Limb (tissue), 2 donors: ENCODE data around the gene B3GALNT1.

Source experiments
- DNase-seq, 2 donors: peaks; one replicate each; pipeline ENCODE4 v3.0.0-alpha.2; 2016; ENCODE audit errors: extremely low spot score in 2 of 2

Gene B3GALNT1

GRCh38 chr3:161104561-161105551 lies at the start of gene B3GALNT1:
TSS of gene B3GALNT1 (minus strand) at chr3:161105349. CDS start at chr3:161086754, 18,595 bp downstream.
- DNase-seq, result peak; percentile 56 to 83

DNA sequence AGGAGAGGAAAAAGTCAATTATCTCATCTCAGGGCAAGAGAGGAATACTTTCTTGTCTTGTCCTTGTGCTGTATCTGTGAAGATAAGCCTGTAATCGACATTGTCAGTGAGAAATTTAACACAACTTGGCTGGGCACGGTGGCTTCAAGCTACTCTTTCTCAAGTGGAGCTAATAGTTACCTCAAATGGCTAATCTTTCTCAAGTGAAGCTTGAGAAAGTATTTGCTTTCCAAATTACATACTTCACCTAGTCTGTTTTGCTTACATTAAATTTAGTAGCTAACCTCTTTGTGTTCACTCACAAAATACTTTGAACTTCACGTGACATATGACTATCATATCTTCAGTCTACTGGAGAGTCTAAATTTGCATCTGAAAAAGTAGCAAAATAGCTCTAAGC lies 48.3 kb upstream of the B3GALNT1 start:
- DNase-seq, result no peak

- no peak for DNase-seq
Measured at GRCh38 chr3:161150001-161150525, 44.9 kb upstream of the B3GALNT1 start.

GRCh38 chr3:161149529-161149928 lies 44.4 kb upstream of the B3GALNT1 start:
- DNase-seq, result no peak

GRCh38 chr3:161148832-161149475 lies 43.8 kb upstream of the B3GALNT1 start:
- DNase-seq, result no peak

DNA sequence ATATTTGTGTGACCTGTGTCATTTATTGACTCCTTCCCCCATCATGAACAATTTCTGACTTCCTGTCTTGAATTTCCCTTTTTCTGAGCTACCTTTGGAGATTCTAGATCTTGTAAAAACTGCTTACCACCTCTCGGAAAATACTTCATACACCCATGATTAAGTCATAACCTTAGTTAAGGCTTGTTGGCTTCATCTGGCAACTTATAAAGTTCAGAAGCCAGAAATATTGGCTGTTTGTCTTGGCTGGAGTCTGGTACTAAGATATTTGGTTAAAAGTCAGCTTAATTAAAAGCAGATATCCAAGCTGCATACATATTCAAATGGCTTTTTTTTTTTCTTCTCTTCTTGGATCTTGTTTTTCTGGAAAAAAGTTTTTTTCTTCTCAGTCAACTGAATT lies 37.3 kb upstream of the B3GALNT1 start:
- peak in 1 of 2 donors; percentile 2 for DNase-seq

DNA sequence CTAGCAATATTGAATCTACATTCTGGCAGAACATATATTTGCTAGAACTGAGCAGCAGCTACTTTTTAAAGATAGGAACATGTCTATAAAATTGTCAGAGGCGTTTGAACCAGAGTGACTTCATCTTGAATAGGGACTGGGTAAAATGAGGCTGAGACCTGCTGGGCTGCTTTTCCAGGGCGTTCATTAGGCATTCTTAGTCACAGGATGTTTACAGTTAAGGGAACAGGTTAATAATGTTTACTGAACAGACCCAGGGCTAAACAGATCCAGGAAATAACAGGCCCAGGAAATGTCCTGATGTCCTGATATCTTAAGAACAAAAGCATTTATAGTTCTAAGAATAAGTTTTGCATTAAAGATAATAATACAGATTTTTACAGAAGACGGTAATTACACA lies 34.5 kb upstream of the B3GALNT1 start:
- no peak for DNase-seq

DNA sequence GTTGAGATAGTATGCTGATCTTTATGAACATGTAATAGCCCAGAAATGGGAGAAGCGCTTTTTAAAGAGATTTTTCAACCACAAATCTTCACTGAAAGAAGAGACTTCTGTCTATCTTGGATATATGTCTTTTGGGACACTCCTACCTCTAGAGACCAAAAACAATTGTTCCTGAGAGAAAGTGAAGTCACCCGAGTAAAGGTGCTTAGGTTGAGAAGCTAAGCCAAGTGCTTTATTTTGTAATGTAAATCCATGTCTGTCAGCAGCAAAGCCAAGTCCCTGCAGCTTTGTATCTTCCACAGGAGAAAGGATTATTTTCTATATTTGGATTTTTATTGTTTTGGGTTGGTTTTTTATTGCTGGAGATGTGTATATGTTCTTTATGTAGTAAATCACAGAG lies 32.1 kb upstream of the B3GALNT1 start:
- DNase-seq, result no peak

DNA sequence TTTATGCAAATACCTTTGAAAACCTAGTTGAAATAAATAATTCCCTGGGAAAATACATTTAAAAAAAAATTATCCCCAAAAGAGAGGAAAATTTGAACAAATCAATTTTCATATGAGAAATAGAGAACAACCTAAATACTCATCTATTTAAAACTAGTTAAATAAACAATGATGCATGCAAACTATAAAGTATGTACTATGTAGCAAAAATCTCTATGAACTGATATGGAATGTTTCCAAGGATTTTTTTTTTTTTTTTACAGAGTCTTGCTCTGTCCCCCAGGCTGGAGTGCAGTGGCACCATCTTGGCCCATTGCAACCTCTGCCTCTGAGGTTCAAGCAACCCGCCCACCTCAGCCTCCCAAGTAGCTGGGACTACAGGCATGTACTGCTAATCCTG lies 27.2 kb upstream of the B3GALNT1 start:
- DNase-seq, result no peak

- no peak for DNase-seq
Measured at GRCh38 chr3:161126495-161126894, 21.3 kb upstream of the B3GALNT1 start.

GRCh38 chr3:161117646-161118045 lies 12.5 kb upstream of the B3GALNT1 start:
- no peak for DNase-seq

GRCh38 chr3:161108840-161109239 lies 3.7 kb upstream of the B3GALNT1 start:
- DNase-seq, result no peak

DNA sequence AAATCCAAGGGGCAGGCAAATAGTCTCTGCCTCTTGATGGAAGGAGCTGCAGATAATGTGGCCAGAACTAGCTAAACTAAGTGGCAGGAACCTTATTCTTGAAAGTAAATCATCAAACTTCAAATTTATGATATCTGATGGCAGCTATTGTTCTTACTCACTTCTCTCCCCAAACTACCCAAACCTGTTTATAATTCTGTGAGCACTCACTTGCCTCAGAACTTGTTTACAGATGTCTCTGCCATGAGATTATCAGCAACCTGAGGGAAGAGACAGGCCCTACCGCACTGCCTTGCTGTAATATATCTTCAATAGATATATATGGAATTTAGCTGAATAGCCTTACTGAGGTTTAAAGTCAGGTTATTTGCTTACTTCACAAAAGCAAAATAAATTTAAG lies 2.2 kb upstream of the B3GALNT1 start:
- DNase-seq, result no peak

DNA sequence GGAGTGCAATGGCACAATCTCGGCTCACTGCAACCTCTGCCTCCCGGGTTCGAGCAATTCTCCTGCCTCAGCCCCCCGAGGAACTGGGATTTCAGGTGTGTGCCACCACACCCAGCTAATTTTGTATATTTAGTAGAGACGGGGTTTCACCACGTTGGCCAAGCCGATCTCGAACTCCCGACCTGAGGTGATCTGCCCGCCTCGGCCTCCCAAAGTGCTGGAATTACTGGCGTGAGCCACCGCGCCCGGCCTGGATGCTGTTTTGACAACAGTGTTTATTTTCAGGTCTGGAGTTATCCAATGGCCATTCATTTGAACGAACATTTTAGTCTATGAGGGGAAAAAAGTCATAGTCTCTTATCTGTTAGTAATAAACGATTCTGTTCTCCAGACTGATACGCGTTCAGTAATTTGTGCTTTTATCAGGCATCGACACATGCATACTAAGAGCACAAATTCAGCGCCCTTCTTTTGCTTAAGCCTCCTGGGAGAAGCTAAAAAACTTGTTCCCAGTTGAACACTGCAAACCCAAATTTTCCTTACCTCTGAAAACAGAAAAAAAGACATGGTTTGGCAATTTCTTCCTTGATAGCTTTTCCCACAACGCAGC lies 1.3 kb downstream of the B3GALNT1 start:
- no peak for DNase-seq

DNA sequence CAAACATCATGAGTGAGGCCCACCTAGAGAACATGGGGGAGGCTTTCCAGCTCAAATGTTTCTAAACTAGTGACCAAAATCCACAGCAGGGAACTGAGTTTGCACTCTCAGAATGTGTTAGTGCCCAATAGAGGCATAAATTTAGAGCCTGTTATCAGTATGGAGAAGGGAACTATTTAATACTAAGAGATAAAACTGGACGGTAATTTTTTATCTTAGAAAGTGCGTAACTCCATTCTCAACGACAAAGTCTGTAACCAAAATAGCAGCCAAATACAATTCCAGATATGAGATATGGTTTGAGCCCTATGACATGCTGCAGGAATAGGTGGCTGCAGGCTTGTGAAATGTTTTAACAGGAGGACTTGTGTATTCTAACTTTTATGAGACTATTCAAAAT lies 3.5 kb downstream of the B3GALNT1 start:
- no peak for DNase-seq

- DNase-seq, result no peak
Measured at GRCh38 chr3:161100994-161101393, 4.2 kb downstream of the B3GALNT1 start.

DNA sequence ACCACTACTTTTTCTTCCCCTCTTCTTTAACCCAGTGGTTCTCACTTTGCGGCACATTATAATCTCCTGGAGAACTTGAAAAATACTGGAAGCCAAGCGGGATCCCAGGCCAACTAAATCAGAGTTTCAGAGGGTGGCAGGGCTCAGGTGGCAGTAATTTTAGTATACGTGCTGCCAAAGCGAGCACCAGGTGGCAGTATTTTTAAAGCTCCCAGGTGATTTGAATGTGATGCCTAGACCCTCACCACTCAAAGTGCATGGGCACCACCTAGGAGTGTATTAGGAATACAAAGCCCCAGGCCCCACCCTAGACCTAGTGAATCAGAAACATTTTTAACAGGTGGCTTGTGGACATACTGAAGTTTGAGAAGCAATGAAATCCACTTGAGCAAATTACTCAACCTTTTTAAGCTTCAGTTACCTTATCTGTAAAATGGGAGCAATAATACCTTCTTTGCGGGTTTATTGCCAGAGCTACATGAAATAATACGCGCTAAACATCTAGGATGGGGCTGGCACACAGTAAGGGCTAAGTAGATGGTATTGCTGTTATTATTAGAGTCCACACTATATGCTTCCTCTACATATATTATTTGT lies 8.3 kb downstream of the B3GALNT1 start:
- DNase-seq, result no peak

GRCh38 chr3:161093895-161094294 lies 11.3 kb downstream of the B3GALNT1 start:
- no peak for DNase-seq

- DNase-seq, result no peak
Measured at GRCh38 chr3:161084277-161084676, 20.9 kb downstream of the B3GALNT1 start.

DNA sequence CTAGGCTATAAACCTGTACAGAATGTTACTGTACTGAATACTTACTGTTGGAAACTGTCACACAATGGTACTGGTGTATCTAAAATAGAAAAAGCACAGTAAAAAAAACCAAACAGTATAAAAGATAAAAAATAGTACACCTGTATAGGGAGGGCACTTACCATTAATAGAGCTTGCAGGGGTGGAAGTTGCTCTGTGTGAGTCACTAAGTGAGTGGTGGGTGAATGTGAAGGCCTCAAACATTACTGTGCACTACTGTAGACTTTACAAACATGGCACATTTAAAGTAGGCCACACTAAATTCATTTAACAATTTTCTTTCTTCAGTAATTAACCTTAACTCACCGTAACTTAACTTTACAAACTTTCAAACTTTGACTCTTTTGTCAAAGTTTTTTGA lies 22.0 kb downstream of the B3GALNT1 start:
- no peak for DNase-seq

GRCh38 chr3:161082063-161082462 lies 23.1 kb downstream of the B3GALNT1 start:
- no peak for DNase-seq

GRCh38 chr3:161081633-161082032 lies 23.5 kb downstream of the B3GALNT1 start:
- DNase-seq, result no peak
